Ramos (cell line): ENCODE measurements around the gene IL4R.

Experiments used
- in situ Hi-C: fragments of 300-500 bp; cut with MboI; formaldehyde crosslinking; loops from one replicate; pipeline ENCODE4 v1.14.3; 2022; ENCODE audit warnings: low sequenced_read_pairs; ENCODE audit not compliant: unreplicated experiment

The IL4R gene

DNA sequence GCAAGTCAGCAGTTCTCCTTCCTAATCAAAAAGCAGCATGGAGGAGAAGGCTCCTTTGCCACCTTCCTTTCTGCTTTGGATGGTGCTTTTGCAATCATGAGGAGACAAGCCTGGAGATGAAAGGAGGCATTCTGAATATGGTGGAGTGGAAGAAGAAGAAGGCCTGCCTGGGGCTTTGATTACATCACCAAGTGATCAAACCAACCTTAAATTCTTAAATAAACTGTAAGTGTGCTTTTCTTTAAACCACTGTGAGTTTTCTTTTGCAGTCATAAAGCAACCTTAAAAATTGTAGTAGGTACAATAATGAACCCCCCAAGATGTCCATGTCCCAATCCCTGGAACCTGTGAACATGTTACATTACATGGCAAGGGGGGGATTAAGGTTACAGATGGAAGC, 56.5 kb downstream of the IL4R start:
- in situ Hi-C loops: loop anchor here (5.0 kb wide), 1 partner anchor 193 kb away; no protein-coding TSS in a partner anchor

DNA sequence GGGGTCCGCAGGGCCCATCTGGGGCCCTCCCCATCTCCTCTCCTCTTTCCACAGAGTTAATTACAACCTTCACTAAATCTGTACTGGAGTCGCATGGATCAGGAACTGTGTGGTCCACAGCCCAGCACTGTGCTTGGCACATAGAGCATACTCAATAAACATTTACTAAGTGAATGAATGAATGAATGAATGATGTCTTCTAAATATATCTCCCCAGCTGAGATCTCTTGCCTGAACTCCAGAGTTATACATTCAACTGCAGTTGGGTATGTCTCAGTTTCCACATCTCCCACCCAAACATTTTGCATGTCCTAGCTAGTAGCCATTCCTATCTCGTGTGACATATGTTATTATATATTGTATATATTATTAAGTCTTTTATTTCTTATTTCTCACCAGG, 59.5 kb downstream of the IL4R start:
- in situ Hi-C loops: loop anchor here (5.0 kb wide), 1 partner anchor 196 kb away; no protein-coding TSS in a partner anchor

DNA sequence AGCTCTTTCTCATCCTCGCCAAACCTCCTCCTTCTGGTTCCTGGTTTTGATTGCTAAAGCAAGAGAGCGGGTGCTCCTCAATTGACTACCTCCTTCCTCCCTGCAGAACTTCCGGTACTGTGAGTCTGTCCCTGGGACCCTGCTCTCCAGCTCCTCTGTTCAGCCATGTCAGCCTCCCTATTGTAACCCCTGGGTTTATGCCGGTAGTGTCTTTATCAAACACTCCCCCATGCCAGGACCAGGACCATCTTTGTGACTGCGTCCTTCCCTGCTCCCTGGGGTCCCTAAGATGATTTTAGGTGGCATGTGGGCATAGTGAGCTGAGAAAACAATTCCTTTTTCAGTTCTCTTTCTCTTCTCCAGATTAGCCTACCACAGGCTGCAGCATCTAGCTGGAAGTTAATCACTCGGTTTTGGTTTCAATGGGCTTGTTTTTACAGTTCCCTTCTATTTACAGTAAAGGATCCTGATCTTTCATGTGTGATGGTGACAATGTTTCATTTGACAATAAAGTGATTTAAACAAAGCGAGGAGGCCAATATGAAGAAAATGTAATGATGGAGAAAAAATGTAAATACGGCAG, 60.5 kb downstream of the IL4R start:
- in situ Hi-C loops: loop anchor here (5.0 kb wide), 1 partner anchor 197 kb away; no protein-coding TSS in a partner anchor

DNA sequence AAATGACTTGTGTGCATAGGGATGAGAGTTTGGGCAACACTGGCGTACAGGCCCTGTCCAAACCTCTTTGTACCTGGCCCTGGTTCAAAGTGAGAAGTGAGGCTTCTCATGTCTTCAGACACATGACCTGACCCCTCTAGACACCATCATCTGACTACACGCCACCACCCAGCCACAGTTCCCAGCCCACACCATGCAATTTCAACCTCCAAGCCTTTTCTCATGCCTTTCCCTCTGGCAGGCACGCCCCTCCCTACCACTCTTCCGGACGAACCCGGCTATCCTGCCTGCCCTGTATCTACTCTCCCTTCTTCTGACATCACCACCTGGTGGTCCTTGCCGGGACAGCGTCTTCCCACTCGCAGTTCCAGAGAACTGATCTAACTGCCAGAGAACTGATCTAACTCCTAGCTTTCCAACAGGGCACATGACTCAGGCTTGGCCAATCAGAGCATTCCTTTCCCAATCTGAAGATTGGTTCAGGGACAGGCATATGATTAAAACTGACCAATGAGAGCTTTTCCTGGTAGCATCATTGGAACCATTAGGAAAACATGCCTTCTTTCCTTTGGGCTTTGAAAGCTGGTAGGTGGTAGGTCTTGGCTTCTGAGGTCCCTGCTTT, 61.1 kb downstream of the IL4R start:
- in situ Hi-C loops: loop anchor here (5.0 kb wide), 2 partner anchors 52 to 198 kb away; no protein-coding TSS in a partner anchor

DNA sequence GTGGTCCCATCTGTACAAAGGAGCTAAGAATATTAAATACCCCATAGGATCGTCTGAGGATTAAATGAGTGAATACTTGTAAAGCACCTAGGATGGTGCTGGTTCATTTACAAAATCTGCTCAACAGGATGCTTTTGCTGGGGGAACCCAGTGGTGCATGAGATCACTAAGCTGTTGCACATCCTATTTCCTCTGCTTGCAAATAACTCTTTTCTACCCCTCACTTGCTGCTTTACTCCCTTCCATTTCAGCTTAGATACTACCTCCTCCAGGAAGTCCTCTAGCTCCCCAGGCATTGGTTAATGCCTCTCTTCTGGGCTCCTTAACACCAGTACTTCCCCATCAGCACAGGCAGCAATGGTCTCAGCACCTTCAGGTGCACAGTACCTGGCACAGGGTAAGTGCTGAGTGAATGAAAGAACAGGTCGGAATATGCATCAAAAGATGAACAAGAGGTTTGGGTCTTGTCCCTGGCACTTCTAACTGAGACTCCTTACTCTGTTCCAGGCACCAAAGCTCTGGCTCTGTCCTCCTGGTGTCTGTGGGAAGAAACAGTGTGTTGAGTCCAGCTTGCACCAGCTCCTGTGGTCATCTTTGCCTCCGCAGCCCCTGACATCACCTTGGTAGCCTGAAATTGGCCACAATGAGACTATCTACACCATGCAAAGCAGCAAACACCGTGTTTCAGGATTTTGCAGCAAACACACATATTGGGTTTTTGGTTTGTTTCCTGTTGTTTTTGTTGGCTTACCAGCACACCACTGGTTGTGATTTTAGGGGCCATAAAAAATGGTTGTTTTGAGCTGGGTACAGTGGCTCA, 64.1 kb downstream of the IL4R start:
- in situ Hi-C loops: loop anchor here (5.0 kb wide), 1 partner anchor 49 kb away; no protein-coding TSS in a partner anchor

DNA sequence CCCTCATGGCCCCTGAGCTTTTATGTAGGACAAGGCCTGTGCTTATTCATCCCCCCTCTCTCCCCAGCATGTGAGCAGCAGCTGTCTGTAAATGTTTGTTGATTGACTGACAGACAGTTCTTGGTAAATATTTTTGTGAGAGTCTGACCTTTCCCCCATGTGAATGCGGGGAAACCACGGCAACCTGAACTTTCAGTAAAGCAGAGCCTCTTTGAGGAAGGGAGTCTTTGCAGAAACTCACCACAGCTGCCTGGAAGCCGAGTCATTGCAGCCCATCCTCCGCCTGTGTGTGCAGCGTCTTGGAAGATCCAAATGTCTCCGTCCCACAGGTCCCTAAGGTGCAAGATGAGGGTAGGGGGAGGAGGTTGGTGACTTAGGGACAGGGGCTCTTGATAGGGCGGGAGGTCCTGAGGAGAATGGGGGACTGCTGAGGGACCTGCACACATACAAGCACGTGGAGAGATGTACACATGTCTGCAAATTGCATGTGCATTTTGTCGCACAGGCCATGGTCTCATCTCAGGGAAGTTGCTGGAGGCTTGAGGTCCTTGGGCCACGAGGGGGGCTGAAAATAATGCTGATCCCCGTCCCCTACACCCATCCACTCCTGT, 65.2 kb downstream of the IL4R start:
- in situ Hi-C loops: loop anchor here (5.0 kb wide), 1 partner anchor 48 kb away; no protein-coding TSS in a partner anchor

DNA sequence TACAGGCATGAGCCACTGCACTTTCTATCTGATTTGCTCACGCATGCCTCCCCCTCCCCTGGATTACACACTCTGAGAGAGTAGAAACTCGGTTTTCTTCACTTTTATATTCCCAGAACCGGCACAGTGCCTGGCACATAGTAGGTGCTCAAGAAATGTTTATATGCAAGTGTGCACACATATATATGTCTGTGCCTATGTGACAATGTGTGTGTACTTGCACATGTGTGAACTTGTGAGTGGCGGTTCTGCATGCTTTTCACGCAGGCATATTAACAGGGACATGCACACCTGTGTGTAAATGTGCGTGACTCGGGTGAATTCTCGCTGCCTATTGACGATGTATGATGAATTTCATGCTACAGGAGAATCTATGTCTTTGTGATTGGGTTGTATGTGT, 66.1 kb downstream of the IL4R start:
- in situ Hi-C loops: loop anchor here (5.0 kb wide), 1 partner anchor 47 kb away; no protein-coding TSS in a partner anchor

DNA sequence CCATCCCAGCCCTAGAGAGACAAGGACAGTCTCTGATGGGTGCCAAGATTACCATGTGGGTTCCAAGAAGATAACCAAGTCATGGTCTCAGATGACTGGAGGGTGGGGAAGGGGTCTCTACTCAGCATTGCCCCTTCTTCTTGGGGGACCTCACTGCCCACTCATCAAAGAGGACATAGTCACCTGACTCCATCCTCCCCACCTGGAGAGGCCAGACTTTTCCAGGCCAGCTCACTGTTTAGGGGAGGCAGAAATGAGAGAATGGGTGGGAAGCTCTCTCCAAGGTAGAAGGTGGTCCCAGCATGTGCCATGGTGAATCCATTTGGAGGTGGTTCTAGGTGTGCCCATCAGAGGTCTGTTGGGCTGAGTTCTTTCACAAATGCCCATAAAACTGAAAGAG, 67.5 kb downstream of the IL4R start:
- in situ Hi-C loops: no loop called here

DNA sequence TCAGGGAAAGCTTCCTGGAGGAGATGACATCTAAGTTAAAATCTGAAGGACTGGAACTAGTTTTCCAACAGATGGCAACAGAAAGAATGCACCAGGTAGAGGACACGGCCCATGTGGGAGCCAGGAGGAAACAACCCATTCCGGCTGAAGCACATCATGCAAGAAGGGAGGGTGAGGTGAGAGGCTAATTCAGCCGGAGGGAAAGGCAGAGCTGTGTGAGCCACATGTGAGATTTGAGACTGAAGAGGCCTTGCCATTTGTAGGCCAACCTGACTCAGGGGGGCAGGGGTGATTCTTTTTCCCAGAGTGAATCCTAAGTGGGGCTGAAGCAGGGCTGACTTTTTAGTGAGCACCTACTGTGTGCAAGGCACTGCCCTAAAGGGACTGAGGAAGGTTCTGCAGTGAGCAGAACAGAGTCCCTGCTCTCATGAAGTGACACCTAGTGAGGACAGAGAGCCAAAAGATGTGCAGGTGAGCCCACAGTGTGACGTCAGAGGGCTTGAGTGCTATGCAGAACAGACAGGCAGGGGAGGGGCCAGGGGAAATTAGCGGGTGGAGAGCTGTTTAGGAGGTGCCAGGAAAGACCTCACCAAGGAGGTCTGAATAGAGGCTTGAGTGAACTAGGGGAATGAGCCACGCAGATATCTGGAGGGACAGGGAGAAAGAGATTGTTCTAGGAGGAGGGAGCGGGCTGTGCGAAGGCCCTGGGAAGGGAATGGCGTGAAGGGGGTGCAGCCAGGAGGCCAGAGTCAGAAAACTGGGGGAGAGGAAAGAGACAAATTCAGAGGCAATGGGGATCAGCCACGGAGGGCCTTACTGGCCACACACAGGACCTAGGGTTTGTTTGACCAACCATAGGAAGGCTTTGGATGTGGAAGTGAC, 68.4 kb downstream of the IL4R start:
- in situ Hi-C loops: no loop called here

DNA sequence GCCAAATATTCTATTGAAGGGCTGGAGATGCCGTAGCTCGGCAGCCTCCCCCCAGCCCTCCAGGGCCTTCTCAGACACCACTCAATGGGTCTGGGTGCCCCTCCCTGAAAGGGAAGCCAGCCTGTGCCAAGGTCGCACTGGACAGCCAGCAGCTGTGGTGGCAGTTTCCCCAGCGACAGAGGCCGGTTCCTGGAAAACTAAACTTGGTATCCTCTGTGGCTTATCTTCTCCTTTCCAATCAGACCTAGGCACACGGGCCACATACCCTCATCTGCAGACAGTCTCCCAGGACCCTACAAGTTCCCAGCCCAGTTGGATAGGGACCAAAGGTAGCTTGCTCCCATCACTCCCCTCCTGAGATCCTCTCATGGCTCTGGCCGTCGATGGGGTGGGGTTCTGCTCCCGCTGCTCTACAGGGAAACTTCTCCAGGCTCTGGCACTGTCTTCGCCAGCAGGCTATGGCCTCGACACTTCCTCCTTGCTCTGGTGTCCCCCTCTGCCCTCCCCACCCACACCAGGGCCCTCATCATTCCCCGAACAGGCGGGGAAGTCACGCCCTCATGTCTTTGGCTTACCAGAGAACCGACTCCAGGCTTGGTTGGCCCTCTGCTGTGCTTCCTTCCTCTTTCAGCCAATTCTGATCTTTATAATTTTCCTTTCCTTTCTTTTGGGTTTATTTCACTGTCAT, 69.9 kb downstream of the IL4R start:
- in situ Hi-C loops: no loop called here

DNA sequence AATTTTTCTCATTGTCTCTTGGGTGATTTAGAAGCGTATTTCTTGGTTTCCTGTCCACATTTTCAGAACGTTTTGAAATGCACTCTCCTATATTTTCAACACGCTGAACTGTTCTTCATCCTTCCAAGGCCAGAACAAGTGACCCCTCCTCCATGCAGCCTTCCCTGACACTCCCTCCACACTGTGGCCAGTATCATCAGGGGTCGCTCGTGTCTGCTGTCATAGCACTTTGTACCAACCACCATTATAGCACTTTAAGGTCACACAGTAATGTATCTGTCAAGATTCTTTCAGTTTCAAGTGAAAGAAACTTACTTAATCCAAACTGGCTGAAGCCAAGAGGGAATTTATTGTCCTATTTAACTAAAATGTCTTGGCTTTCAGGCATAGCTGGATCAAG, 70.7 kb downstream of the IL4R start:
- in situ Hi-C loops: no loop called here

DNA sequence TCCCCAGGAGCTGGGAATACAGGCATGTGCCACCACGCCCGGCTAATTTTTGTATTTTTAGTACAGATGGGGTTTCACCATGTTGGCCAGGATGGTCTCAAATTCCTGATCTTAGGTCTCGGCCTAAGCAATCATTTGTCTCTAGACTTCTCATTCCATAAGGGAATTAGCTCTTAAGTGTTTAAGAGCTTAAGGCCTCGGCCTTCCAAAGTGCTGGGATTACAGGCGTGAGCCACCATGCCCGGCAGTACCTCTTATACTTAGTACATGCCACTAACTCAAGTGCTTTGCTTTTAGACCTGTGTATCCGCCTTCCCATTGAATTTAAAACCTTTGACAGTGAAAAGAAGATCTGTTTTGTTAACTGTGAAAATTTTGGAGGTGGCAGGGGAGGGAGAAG, 71.6 kb downstream of the IL4R start:
- in situ Hi-C loops: no loop called here

DNA sequence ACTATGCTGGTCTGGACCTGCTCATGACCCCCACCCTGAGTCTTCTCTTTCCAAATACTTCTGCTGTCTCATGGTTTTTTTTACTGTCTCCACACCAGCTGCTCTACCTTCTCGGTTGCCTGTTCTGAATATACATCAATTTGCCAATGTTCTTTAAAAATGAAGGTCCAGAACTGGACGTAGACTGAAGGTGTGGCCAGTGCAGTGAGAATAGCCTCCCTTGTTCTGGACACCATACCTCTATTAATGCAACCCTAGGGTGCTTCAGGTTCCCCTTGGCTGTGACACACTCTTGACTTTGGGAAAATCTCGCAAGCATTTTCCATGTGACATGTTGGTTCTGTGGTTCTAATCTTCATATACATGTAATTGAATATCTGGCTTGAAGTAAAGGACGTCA, 72.9 kb downstream of the IL4R start:
- in situ Hi-C loops: no loop called here

DNA sequence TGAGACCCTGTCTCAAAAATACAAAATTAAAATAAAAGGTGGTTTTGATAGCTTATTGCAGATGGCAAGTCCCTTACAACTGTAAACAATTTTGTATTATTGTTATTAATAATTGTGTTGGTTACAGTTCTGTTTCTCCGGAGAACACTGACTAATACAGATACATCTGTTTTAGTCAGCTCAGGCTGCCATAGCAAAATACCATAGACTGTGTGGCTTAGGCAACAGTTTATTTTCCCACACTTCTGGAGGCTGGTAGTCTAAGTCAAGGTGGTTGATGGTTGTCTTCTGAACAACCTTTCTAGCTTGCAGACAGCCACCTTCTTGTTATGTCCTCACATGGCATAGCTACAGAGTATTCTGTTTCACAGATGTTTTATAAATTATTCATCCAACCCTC, 74.0 kb downstream of the IL4R start:
- in situ Hi-C loops: no loop called here

DNA sequence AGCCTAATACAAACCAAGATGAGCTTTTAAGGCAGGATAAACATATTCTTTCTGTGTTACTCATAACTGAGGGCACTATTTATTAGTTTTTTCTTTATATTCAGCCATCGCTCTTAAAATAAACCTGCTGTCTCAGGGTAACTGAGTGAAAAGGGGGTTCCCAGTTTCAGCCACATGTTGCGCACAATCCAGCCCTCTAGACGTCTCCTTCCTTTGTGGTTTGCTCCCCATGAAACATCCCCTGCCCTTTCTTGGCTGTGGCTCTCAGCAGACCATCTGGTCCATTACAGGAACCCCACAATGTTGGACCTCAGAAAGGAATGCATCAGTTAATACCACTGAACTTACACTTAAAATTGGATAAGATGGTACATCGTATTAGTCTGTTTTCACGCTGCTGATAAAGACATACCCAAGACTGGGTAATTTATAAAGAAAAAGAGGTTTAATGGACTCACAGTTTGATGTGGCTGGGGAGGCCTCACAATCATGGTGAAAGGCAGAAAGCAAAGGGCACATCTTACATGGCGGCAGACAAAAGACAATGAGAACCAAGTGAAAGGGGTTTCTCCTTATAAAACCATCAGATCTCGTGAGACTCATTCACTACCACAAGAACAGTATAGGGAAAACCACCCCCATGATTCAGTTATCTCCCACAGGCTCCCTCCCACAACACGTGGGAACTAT, 75.6 kb downstream of the IL4R start:
- in situ Hi-C loops: no loop called here

DNA sequence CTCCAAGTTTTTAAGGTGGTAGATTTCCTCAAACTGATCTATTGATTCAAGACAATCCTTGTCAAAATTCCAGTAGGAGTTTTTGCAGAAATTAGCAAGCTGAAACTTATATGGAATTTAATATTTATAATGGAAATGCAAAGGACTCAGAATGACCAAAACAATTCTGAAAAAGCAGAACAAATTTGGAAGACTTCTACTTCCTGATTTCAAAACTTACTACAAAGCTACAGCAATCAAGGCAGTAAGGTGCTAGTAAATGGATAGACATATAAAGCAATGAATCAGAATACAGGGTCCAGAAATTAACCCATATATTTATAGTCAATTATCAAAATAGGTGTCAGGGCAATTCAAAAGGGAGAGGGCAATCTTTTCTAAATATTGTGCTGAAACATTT, 76.4 kb downstream of the IL4R start:
- in situ Hi-C loops: no loop called here

DNA sequence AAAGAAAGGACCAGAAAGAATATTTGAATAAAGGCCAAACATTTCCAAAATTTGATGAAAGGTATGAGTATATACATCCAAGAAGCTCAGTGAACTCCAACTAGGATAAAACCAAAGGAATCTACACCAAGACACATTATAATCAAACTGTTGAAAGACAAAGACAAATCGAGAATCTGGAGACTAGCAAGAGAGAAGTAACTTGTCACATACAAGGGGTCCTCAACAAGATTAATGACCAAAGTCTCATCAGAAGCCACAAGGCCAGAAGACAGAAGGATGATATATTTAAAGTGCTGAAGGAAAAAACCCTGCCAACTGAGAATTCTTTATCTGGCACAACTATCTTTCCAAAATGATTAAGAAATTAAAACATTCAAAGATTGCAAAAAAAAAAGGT, 78.9 kb downstream of the IL4R start:
- in situ Hi-C loops: no loop called here

DNA sequence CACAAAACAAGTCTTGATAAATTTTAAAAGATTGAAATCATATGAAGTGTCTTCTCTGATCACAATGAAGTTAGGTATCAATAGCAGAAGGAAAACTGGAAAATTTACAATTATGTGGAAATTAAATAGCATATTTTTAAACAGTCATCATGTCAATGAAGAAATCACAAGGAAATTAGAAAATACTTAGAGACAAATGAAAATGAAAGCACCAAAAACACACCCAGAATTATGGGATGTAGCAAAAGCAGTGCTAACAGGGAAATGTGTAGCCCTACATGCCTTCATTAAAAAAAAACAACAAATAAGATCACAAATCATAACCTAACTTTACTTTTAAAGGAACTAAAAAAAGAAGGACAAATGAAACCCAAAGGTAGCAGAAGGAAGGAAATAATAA, 80.7 kb downstream of the IL4R start:
- in situ Hi-C loops: no loop called here
